ENCODE measurements around the gene GPR156. TPM values are rescaled to one million over a fixed set of nuclear protein-coding genes. Genes with fewer than 3 reads are reported as not detected.
A peak's percentile ranks its signal among the peaks of the same experiment; 100 is the strongest.

Gene GPR156
- total and polyA plus RNA-seq, 2 donors from 2014 or later, result 0.17 to 0.50 TPM

DNA sequence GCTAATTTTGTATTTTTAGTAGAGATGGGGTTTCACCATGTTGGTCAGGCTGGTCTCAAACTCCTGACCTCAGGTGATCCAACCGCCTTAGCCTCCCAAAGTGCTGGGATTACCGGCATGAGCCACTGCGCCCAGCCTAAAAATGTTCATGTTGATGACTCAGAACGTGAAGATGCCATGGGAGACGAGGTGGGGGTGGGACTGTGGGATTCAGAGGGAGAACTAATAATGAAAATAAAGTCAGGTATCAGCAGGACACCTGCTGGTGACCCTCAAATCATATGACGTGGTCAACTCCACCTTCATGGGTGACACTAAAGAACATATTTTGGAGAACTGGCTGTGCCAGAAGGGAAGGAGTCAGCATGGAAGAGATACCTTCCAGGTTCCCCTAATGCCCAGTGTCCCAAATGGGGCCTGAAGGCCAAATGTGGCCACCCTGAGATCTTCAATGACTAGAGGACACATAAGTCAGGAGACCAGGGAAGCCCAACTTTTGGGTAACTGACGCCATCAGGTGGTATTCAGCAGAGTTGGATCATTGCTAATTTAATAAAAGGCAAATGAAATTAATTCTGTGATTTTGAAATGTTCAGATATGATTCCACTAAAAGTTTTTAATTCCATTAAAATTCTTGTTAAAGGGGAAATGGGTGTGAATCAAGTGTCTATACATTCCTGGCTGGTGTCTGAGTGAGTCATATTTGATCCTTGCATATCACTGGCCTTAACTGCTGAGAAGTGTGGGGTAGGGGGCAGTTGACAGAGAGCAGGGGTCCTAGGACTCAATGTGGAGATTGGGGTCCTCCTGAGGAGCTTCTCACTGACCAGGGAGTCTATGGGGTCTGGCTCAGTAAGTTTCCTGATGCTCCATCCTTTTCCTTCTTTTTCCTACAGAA, 102.2 kb downstream of the GPR156 start:
- Histone ChIP-seq H3K4me1 (ENCODE audit: control insufficient read depth in 2 of 3, insufficient read depth in 2 of 3, low read depth in 1 of 3, low read length in 3 of 3) (no peaks in the 10 kb centered on the region), H3K9ac (ENCODE audit: low read length in 3 of 3) (no peak overlapping the region), H3K9me3 (ENCODE audit: control insufficient read depth in 2 of 3, insufficient read depth in 1 of 3, low read length in 3 of 3) (no peaks in the 10 kb centered on the region), H3K27me3 (ENCODE audit: control insufficient read depth, insufficient read depth, low read length) (no peaks in the 10 kb centered on the region), H3K4me3 (ENCODE audit: low read length in 3 of 3) (no peak overlapping the region), H3K36me3 (ENCODE audit: control insufficient read depth in 2 of 3, insufficient read depth in 3 of 3, low read length in 3 of 3) (no peaks in the 10 kb centered on the region), H3K27ac (ENCODE audit: low read depth in 2 of 2, low read length in 2 of 2) (no peak overlapping the region)
- DNase-seq (peak in 1 of 5 donors; percentile 16), FAIRE-seq (no peak)
- intact Hi-C loops (cut with DNase I), result no loop called here
- TF ChIP-seq, protein P1, sequence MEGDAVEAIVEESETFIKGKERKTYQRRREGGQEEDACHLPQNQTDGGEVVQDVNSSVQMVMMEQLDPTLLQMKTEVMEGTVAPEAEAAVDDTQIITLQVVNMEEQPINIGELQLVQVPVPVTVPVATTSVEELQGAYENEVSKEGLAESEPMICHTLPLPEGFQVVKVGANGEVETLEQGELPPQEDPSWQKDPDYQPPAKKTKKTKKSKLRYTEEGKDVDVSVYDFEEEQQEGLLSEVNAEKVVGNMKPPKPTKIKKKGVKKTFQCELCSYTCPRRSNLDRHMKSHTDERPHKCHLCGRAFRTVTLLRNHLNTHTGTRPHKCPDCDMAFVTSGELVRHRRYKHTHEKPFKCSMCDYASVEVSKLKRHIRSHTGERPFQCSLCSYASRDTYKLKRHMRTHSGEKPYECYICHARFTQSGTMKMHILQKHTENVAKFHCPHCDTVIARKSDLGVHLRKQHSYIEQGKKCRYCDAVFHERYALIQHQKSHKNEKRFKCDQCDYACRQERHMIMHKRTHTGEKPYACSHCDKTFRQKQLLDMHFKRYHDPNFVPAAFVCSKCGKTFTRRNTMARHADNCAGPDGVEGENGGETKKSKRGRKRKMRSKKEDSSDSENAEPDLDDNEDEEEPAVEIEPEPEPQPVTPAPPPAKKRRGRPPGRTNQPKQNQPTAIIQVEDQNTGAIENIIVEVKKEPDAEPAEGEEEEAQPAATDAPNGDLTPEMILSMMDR (IDR thresholded peaks at IDR 0.05; ENCODE audit: borderline replicate concordance, extremely low read depth, insufficient read depth), result no peak

DNA sequence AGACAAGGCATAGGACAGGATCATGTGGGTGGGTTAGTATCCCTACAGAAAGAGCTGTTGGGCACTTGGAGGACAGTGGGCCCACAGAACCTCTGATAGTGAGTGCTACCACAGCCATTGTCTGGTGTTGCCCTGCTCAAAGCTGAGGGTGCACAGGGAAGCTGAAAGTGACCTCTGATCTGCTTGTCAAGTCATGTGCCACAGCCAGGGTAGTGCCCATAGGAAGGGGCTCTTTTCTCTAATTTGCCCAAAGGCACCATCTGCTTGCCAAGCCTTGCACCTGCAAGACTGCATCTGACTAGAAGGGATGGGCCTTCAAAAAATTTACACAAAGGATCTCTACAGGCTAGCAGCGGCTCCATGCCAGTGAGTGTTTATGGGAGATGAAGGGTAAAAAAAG, 103.4 kb downstream of the GPR156 start:
- TF ChIP-seq, protein P1 (IDR thresholded peaks at IDR 0.05; ENCODE audit: borderline replicate concordance, extremely low read depth, insufficient read depth), result peak; percentile 3
- Histone ChIP-seq H3K9me3 (ENCODE audit: control insufficient read depth in 2 of 3, insufficient read depth in 1 of 3, low read length in 3 of 3) (no peaks in the 10 kb centered on the region), H3K9ac (ENCODE audit: low read length in 3 of 3) (no peak overlapping the region), H3K27ac (ENCODE audit: low read depth in 2 of 2, low read length in 2 of 2) (no peak overlapping the region), H3K36me3 (ENCODE audit: control insufficient read depth in 2 of 3, insufficient read depth in 3 of 3, low read length in 3 of 3) (no peaks in the 10 kb centered on the region), H3K4me1 (ENCODE audit: control insufficient read depth in 2 of 3, insufficient read depth in 2 of 3, low read depth in 1 of 3, low read length in 3 of 3) (peaks cover 0 to 6% (median 0%) of the 10 kb centered on the region in 3 donors), H3K27me3 (ENCODE audit: control insufficient read depth, insufficient read depth, low read length) (no peaks in the 10 kb centered on the region), H3K4me3 (ENCODE audit: low read length in 3 of 3) (no peak overlapping the region)
- FAIRE-seq, result no peak
- no peak for DNase-seq
- intact Hi-C loops (cut with DNase I), result no loop called here

DNA sequence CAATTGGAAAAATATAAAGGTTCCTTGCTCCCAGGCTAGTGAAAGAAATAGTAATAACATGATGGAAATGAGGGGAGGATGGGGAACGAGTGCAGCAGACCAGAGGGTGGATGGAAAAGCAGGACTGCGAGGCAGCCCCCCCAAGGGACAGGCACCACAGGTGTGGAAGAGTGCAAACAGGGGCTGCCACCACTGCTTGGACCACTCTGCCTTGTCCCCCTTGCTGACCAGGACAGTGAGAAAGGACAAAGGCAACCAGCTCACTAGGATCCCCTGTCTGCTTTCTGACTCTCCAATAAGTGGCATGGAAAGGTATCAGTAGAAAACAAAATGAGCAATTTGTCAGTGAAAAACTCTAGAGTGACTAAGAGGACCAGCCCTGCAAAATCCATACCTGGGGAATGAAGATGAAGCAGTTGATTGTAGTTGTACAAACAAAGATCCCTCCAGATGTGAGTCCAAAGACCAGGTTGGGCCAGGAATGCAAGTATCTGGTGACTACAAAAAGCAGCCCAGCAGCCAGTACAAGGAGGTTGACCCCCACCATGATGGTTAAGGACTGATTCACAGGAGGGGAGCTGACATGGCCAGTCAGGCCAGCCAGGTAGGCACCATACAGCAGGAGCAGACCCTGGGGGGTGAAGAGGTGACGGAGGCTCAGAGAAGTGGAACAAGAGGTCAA, 104.2 kb downstream of the GPR156 start:
- H3K4me3 ChIP-seq (ENCODE audit: low read length in 3 of 3), result no peak overlapping the region
- no peak for FAIRE-seq

More for the DNA sequence above, 104.2 kb downstream of the GPR156 start:
- no peak for DNase-seq
- no peak overlapping the region for H3K27ac ChIP-seq (ENCODE audit: low read depth in 2 of 2, low read length in 2 of 2)
- no peaks in the 10 kb centered on the region for H3K9me3 ChIP-seq (ENCODE audit: control insufficient read depth in 2 of 3, insufficient read depth in 1 of 3, low read length in 3 of 3)
- H3K27me3 ChIP-seq (ENCODE audit: control insufficient read depth, insufficient read depth, low read length), result no peaks in the 10 kb centered on the region
- H3K4me1 ChIP-seq (ENCODE audit: control insufficient read depth in 2 of 3, insufficient read depth in 2 of 3, low read depth in 1 of 3, low read length in 3 of 3), result peaks cover 0 to 6% (median 0%) of the 10 kb centered on the region in 3 donors
- no peak overlapping the region for H3K9ac ChIP-seq (ENCODE audit: low read length in 3 of 3)
- H3K36me3 ChIP-seq (ENCODE audit: control insufficient read depth in 2 of 3, insufficient read depth in 3 of 3, low read length in 3 of 3), result no peaks in the 10 kb centered on the region
- TF ChIP-seq, protein P1 (IDR thresholded peaks at IDR 0.05; ENCODE audit: borderline replicate concordance, extremely low read depth, insufficient read depth), result no peak
- intact Hi-C loops (cut with DNase I), result no loop called here

Measured in kidney (tissue), 14 donors.